ENCODE results near the gene TRIO.

- TF ChIP-seq OSR1 (CRISPR knock-in tag; IDR thresholded peaks at IDR 0.05) (no peak), PATZ1 (CRISPR knock-in tag; IDR thresholded peaks at IDR 0.05; ENCODE audit: borderline replicate concordance) (no peak), ZC3H10 (CRISPR knock-in tag; IDR thresholded peaks at IDR 0.05) (no peak), ZNF70 (CRISPR knock-in tag; IDR thresholded peaks at IDR 0.05) (no peak), ZNF565 (CRISPR knock-in tag; conservative IDR thresholded peaks at IDR 0.05; ENCODE audit: low read depth) (no peak), ARNTL (CRISPR knock-in tag; IDR thresholded peaks at IDR 0.05; ENCODE audit: borderline replicate concordance, low read depth) (no peak), SNAI2 (CRISPR knock-in tag; IDR thresholded peaks at IDR 0.05) (no peak), ZFP30 (CRISPR knock-in tag; IDR thresholded peaks at IDR 0.05) (no peak)
Observed at GRCh38 chr5:14238272-14238671, 95.1 kb downstream of the TRIO start.
